ENCODE data around the gene ESD.

The ESD gene

DNA sequence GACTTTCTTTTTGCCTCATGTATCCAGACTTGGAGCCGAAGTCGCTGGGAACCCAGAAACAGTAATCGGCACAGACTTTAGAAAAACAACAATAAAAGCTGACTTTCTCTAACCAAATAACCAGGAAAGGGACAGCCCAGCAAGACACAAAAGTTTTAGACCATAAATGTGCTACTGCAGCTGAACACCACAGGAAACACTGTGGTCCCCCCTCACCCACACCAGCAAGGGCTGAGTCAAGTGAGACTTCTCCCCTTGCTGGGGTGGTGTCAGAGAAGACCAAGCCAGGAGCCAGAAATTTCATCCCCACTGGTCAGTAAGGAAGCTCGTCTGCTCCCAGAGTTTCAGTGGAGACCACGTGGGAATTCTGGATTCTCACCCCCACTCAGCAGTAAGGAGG, 70.6 kb downstream of the ESD start:
- no peak for DNase-seq
- no peak overlapping the region for H3K4me3 ChIP-seq (ENCODE audit: low read depth, low read length)
- no peaks in the 10 kb centered on the region for H3K9me3 ChIP-seq
- H3K4me1 ChIP-seq = no peaks in the 10 kb centered on the region; the same call in 1 of the 2 replicates
- no peaks in the 10 kb centered on the region for H3K27me3 ChIP-seq
- peaks cover 63% of the 10 kb centered on the region for H3K36me3 ChIP-seq
- TF ChIP-seq, protein P1, sequence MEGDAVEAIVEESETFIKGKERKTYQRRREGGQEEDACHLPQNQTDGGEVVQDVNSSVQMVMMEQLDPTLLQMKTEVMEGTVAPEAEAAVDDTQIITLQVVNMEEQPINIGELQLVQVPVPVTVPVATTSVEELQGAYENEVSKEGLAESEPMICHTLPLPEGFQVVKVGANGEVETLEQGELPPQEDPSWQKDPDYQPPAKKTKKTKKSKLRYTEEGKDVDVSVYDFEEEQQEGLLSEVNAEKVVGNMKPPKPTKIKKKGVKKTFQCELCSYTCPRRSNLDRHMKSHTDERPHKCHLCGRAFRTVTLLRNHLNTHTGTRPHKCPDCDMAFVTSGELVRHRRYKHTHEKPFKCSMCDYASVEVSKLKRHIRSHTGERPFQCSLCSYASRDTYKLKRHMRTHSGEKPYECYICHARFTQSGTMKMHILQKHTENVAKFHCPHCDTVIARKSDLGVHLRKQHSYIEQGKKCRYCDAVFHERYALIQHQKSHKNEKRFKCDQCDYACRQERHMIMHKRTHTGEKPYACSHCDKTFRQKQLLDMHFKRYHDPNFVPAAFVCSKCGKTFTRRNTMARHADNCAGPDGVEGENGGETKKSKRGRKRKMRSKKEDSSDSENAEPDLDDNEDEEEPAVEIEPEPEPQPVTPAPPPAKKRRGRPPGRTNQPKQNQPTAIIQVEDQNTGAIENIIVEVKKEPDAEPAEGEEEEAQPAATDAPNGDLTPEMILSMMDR (IDR thresholded peaks at IDR 0.05; ENCODE audit: low read depth, low read length) = no peak

Measured in BE2C (cell line).